Mesenchymal stem cell (in vitro differentiated cells and primary cell): Measurements from ENCODE around the gene RAB22A.

Source experiments
- DNase-seq: peaks from one replicate; pipeline ENCODE4 v3.0.0-alpha.2; 2013
- H2AFZ ChIP-seq: one replicate; pipeline ENCODE4 v1.6.1; 2013; ENCODE audit warnings: low read depth, mild to moderate bottlenecking, control low read depth, inconsistent platforms, low read length, moderate library complexity
- H2AK5ac ChIP-seq: 2 replicates; pipeline ENCODE4 v1.6.1; 2013; ENCODE audit warnings: low read length, moderate library complexity, mild to moderate bottlenecking, inconsistent platforms; ENCODE audit not compliant: severe bottlenecking
- H2BK120ac ChIP-seq: one replicate; pipeline ENCODE4 v1.6.1; 2013; ENCODE audit warnings: low read depth, mild to moderate bottlenecking, inconsistent platforms, low read length, moderate library complexity
- H2BK12ac ChIP-seq, 2 experiments: one replicate each; pipeline ENCODE4 v1.6.1; 2013; ENCODE audit warnings: inconsistent platforms in 2 of 2, low read length in 2 of 2, mild to moderate bottlenecking in 2 of 2, moderate library complexity in 2 of 2, control low read depth in 1 of 2
- H2BK15ac ChIP-seq: one replicate; pipeline ENCODE4 v1.6.1; 2013; ENCODE audit warnings: mild to moderate bottlenecking, low read depth, inconsistent platforms; ENCODE audit not compliant: poor library complexity, severe bottlenecking
- H2BK5ac ChIP-seq: 2 replicates; pipeline ENCODE4 v1.6.1; 2013; ENCODE audit warnings: low read depth, mild to moderate bottlenecking, low read length, control low read depth, inconsistent platforms; ENCODE audit not compliant: poor library complexity, severe bottlenecking
- H3K14ac ChIP-seq, 2 experiments: one replicate each; pipeline ENCODE4 v1.6.1; 2013; ENCODE audit warnings: inconsistent platforms in 2 of 2, low read length in 2 of 2, control low read depth in 1 of 2, mild to moderate bottlenecking in 1 of 2, moderate library complexity in 1 of 2
- H3K18ac ChIP-seq, 2 experiments: one replicate each; pipeline ENCODE4 v1.6.1; 2013; ENCODE audit warnings: inconsistent platforms in 2 of 2, low read length in 2 of 2, control low read depth in 1 of 2, low read depth in 1 of 2, mild to moderate bottlenecking in 1 of 2
- H3K23ac ChIP-seq, 2 experiments: one replicate each; pipeline ENCODE4 v1.6.1; 2013; ENCODE audit warnings: inconsistent platforms in 2 of 2, low read length in 2 of 2, mild to moderate bottlenecking in 2 of 2, moderate library complexity in 2 of 2, control low read depth in 1 of 2
- H3K27ac ChIP-seq: 2 replicates; pipeline ENCODE4 v1.5.1; 2013; ENCODE audit warnings: mild to moderate bottlenecking, moderate library complexity, low read length, control low read depth, inconsistent platforms; ENCODE audit not compliant: poor library complexity, severe bottlenecking
- H3K27me3 ChIP-seq, 2 experiments: 2 replicates each; pipeline versions ENCODE4 v1.6.1 to v1.7.0; 2013; ENCODE audit warnings: low read length in 2 of 2, mild to moderate bottlenecking in 2 of 2, moderate library complexity in 2 of 2, control low read depth in 1 of 2, inconsistent platforms in 1 of 2; ENCODE audit not compliant: control insufficient read depth in 1 of 2, insufficient read depth in 1 of 2
- H3K36me3 ChIP-seq, 2 experiments: 2 replicates each; pipeline versions ENCODE4 v1.6.1 to v1.7.0; 2013; ENCODE audit warnings: low read length in 2 of 2, control low read depth in 1 of 2, inconsistent platforms in 1 of 2, low read depth in 1 of 2, mild to moderate bottlenecking in 1 of 2; ENCODE audit not compliant: insufficient read depth in 2 of 2, control insufficient read depth in 1 of 2
- H3K4ac ChIP-seq, 2 experiments: one replicate each; pipeline ENCODE4 v1.6.1; 2013; ENCODE audit warnings: inconsistent platforms in 2 of 2, low read length in 2 of 2, mild to moderate bottlenecking in 2 of 2, moderate library complexity in 2 of 2, control low read depth in 1 of 2, low read depth in 1 of 2
- H3K4me1 ChIP-seq: 2 replicates; pipeline ENCODE4 v1.6.1; 2013; ENCODE audit warnings: low read depth, low read length, control low read depth; ENCODE audit not compliant: control insufficient read depth, insufficient read depth
- H3K4me2 ChIP-seq: 2 replicates; pipeline ENCODE4 v1.6.1; 2013; ENCODE audit warnings: low read length, mild to moderate bottlenecking, inconsistent platforms; ENCODE audit not compliant: poor library complexity, severe bottlenecking
- H3K4me3 ChIP-seq, 2 experiments: 2 replicates each; pipeline versions ENCODE4 v1.5.1 to v1.7.0; 2013; ENCODE audit warnings: low read length in 2 of 2, mild to moderate bottlenecking in 2 of 2, control low read depth in 1 of 2, low read depth in 1 of 2; ENCODE audit not compliant: insufficient read depth in 1 of 2
- H3K79me1 ChIP-seq: replicated peaks from 2 replicates; pipeline ENCODE4 v1.6.1; 2013; ENCODE audit warnings: mild to moderate bottlenecking, control low read depth, low read length, inconsistent platforms; ENCODE audit not compliant: poor library complexity, severe bottlenecking
- H3K9ac ChIP-seq: 2 replicates; pipeline ENCODE4 v1.7.0; 2013; ENCODE audit warnings: mild to moderate bottlenecking, low read length, moderate library complexity
- H3K9me3 ChIP-seq: 2 replicates; pipeline ENCODE4 v1.7.0; 2013; ENCODE audit warnings: mild to moderate bottlenecking, low read length; ENCODE audit not compliant: control insufficient read depth
- H4K8ac ChIP-seq: one replicate; pipeline ENCODE4 v1.6.1; 2013; ENCODE audit warnings: inconsistent platforms, mild to moderate bottlenecking, low read length, moderate library complexity
- H4K91ac ChIP-seq: one replicate; pipeline ENCODE4 v1.6.1; 2013; ENCODE audit warnings: mild to moderate bottlenecking, low read length, inconsistent platforms
- WGBS: methylation state at CpG from one replicate; pipeline ENCODE4 v1.1.7; 2013; ENCODE audit warnings: mixed read lengths; 5-methylcytosine and 5-hydroxymethylcytosine counted together

RAB22A gene

DNA sequence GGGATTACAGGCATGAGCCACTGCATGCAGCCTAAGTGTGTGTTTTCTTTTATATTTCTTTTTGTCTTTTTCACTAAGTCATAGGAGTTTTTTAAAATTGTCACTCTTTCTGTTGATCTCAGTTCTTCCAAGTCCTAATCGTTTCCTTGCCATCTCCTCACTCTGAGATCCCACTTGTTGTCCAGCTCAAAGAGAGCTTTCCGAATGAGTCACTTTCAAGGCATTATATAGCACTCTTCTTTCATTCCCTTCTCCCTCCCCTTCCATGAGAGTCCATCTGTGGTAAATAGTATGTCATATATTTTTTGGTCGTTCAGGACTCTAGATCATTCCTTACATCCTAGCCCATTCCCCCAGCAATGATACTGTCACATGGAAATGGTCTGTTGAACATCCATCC lies 83.8 kb downstream of the RAB22A start:
- H3K9me3 ChIP-seq = no peaks in the 10 kb centered on the region
- DNase-seq = peak; percentile 84
- no peak overlapping the region for H2AK5ac ChIP-seq
- 10% methylated on average over 1 of the region's 3 CpGs for WGBS
- no peaks in the 10 kb centered on the region for H3K27me3 ChIP-seq
- H3K79me1 ChIP-seq = peaks cover 1% of the 10 kb centered on the region
- H3K4me2 ChIP-seq = no peak overlapping the region
- no peak overlapping the region for H3K9ac ChIP-seq
- H2BK5ac ChIP-seq = no peak overlapping the region
- no peak overlapping the region for H2BK12ac ChIP-seq
- H3K36me3 ChIP-seq = peaks cover 4 to 32% of the 10 kb centered on the region in 2 experiments
- no peak overlapping the region for H3K23ac ChIP-seq
- no peak overlapping the region for H3K27ac ChIP-seq
- no peak overlapping the region for H4K8ac ChIP-seq
- H4K91ac ChIP-seq = no peak overlapping the region
- no peak overlapping the region for H2AFZ ChIP-seq
- no peak overlapping the region for H3K14ac ChIP-seq
- H2BK15ac ChIP-seq = no peak overlapping the region
- H3K4me3 ChIP-seq = no peak overlapping the region
- H3K4me1 ChIP-seq = peaks cover 7% of the 10 kb centered on the region
- H2BK120ac ChIP-seq = no peak overlapping the region
- no peak overlapping the region for H3K18ac ChIP-seq
- H3K4ac ChIP-seq = no peak overlapping the region

- H3K23ac ChIP-seq = no peak overlapping the region
- no peak overlapping the region for H3K14ac ChIP-seq
- H3K9ac ChIP-seq = no peak overlapping the region
- WGBS = no CpG with 5 or more reads among the region's 4 CpGs
- H3K18ac ChIP-seq = no peak overlapping the region
- peaks cover 8% of the 10 kb centered on the region for H3K4me1 ChIP-seq
- H3K27me3 ChIP-seq = no peaks in the 10 kb centered on the region
- H3K4ac ChIP-seq = no peak overlapping the region
- H2AK5ac ChIP-seq = no peak overlapping the region
- no peak overlapping the region for H2BK12ac ChIP-seq
- no peak overlapping the region for H2BK120ac ChIP-seq
- no peak overlapping the region for H2BK5ac ChIP-seq
- no peak overlapping the region for H3K4me2 ChIP-seq
- H2AFZ ChIP-seq = no peak overlapping the region
- DNase-seq = no peak
- H2BK15ac ChIP-seq = no peak overlapping the region
- no peak overlapping the region for H3K27ac ChIP-seq
- H3K79me1 ChIP-seq = peaks cover 2% of the 10 kb centered on the region
- H3K36me3 ChIP-seq = peaks cover 4 to 33% of the 10 kb centered on the region in 2 experiments
- no peak overlapping the region for H3K4me3 ChIP-seq
- H4K8ac ChIP-seq = no peak overlapping the region
- H4K91ac ChIP-seq = no peak overlapping the region
- H3K9me3 ChIP-seq = no peaks in the 10 kb centered on the region
These were observed 85.3 kb downstream of the RAB22A start for GRCh38 chr20:58394801-58395200.

DNA sequence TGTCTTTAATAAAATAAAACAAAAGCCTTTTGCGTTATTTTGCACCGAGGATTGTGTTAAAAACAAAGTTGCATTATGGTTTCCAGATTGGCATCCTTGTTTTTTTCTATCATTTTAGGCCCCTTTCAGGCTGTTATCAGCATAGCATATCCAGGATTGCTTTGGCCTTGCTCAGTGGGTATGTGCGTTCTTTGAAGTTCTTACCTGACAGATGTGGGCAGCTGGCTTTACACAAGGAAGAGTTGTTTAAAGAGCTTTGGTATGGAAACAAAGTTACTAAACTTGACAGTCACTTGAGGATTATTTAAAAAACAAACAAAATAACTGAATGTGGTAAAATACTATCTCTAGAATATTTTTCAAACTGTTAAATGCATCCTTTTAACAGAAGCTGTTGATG lies 86.1 kb downstream of the RAB22A start:
- H3K9ac ChIP-seq = no peak overlapping the region
- H3K4me2 ChIP-seq = no peak overlapping the region
- no peak for DNase-seq
- no peak overlapping the region for H3K14ac ChIP-seq
- H2BK5ac ChIP-seq = no peak overlapping the region
- no peak overlapping the region for H3K27ac ChIP-seq
- H4K91ac ChIP-seq = no peak overlapping the region
- H2AK5ac ChIP-seq = no peak overlapping the region
- H3K27me3 ChIP-seq = no peaks in the 10 kb centered on the region
- no peak overlapping the region for H3K4ac ChIP-seq
- 95% methylated on average over 3 of the region's 3 CpGs for WGBS
- H3K79me1 ChIP-seq = peaks cover 3% of the 10 kb centered on the region
- H2AFZ ChIP-seq = no peak overlapping the region
- H3K18ac ChIP-seq = no peak overlapping the region
- no peak overlapping the region for H2BK15ac ChIP-seq
- H3K9me3 ChIP-seq = no peaks in the 10 kb centered on the region
- H2BK12ac ChIP-seq = no peak overlapping the region
- H2BK120ac ChIP-seq = no peak overlapping the region
- H3K4me1 ChIP-seq = peaks cover 4% of the 10 kb centered on the region
- H3K23ac ChIP-seq = no peak overlapping the region
- peaks cover 4 to 33% of the 10 kb centered on the region in 2 experiments for H3K36me3 ChIP-seq
- H3K4me3 ChIP-seq = no peak overlapping the region
- no peak overlapping the region for H4K8ac ChIP-seq

- Histone ChIP-seq H3K27me3 (no peaks in the 10 kb centered on the region), H3K27ac (no peak overlapping the region), H3K9ac (no peak overlapping the region), H2BK120ac (no peak overlapping the region), H4K8ac (no peak overlapping the region), H3K4me3 (no peak overlapping the region), H2BK15ac (no peak overlapping the region), H3K9me3 (no peaks in the 10 kb centered on the region), H2AFZ (no peak overlapping the region), H3K18ac (no peak overlapping the region), H3K23ac (no peak overlapping the region), H4K91ac (no peak overlapping the region), H2BK5ac (no peak overlapping the region), H3K14ac (no peak overlapping the region), H3K4ac (no peak overlapping the region), H3K79me1 (peaks cover 7% of the 10 kb centered on the region), H3K4me1 (peaks cover 3% of the 10 kb centered on the region), H2AK5ac (no peak overlapping the region), H3K4me2 (no peak overlapping the region), H2BK12ac (no peak overlapping the region), H3K36me3 (peaks cover 0 to 17% of the 10 kb centered on the region in 2 experiments)
- no peak for DNase-seq
- no CpG with 5 or more reads among the region's 6 CpGs for WGBS
These were observed 87.9 kb downstream of the RAB22A start for GRCh38 chr20:58397429-58397828.
